SK-N-SH (cell line): ENCODE results near the gene AGMO. TPM values are rescaled to one million over a fixed set of nuclear protein-coding genes. Genes with fewer than 3 reads are reported as not detected.

ENCODE experiments used
- CTCF ChIA-PET: fragments of 300-600, 350-600 bp; formaldehyde crosslinking; extraction: SDS; loops from one replicate; lab custom pipeline; 2021; lab: Yijun Ruan, JAX
- POLR2A ChIA-PET: fragments of 350-600 bp; sonication (Branson Sonifier 250); formaldehyde crosslinking; extraction: SDS; loops from one replicate; lab custom pipeline; 2020; ENCODE audit warnings: antibody characterized with exemption, inconsistent platforms; lab: Yijun Ruan, JAX
- DNase-seq: peaks from one replicate; pipeline ENCODE4 v3.0.0; 2012
- H2AFZ ChIP-seq: fragments of 200-600 bp; sonication (generic); 2 replicates; pipeline ENCODE4 v1.8.1; 2016; ENCODE audit warnings: antibody characterized with exemption, mild to moderate bottlenecking, low read depth
- H3F3A ChIP-seq: fragments of 200-600 bp; sonication (generic); replicated peaks from 2 replicates; pipeline ENCODE3; 2016; ENCODE audit warnings: antibody characterized with exemption, mild to moderate bottlenecking; ENCODE audit not compliant: insufficient read depth
- H3K27ac ChIP-seq, 2 experiments: fragments of 200-500 bp in 1 of 2; fragments of 200-600 bp in 1 of 2; sonication (Bioruptor generic) in 1 of 2; sonication (generic), shearing (Covaris generic) in 1 of 2; 2 replicates each; pipeline versions ENCODE4 v1.5.1 to v1.6.1; 2014 to 2016; ENCODE audit warnings: low read depth in 2 of 2, inconsistent platforms in 1 of 2, low read length in 1 of 2, mild to moderate bottlenecking in 1 of 2, mixed read lengths in 1 of 2
- H3K27me3 ChIP-seq: fragments of 200-600 bp; sonication (generic), shearing (Covaris generic); 2 replicates; pipeline ENCODE4 v1.6.1; 2016; ENCODE audit warnings: mixed run types; ENCODE audit not compliant: insufficient read depth
- H3K36me3 ChIP-seq, 2 experiments: fragments of 200-500 bp in 1 of 2; fragments of 200-600 bp in 1 of 2; sonication (Bioruptor generic) in 1 of 2; sonication (generic) in 1 of 2; replicated peaks in 1 of 2; 2 replicates each; pipeline versions ENCODE3 to v1.5.1; 2014 to 2016; ENCODE audit warnings: low read length in 1 of 2, mild to moderate bottlenecking in 1 of 2; ENCODE audit not compliant: insufficient read depth in 2 of 2, control insufficient read depth in 1 of 2
- H3K4me1 ChIP-seq, 2 experiments: fragments of 200-500 bp in 1 of 2; fragments of 200-600 bp in 1 of 2; sonication (Bioruptor generic) in 1 of 2; sonication (generic), shearing (Covaris generic) in 1 of 2; 2 replicates each; pipeline versions ENCODE4 v1.5.1 to v1.6.1; 2014 to 2016; ENCODE audit warnings: low read depth in 1 of 2, low read length in 1 of 2, mixed run types in 1 of 2; ENCODE audit not compliant: insufficient read depth in 2 of 2, control insufficient read depth in 1 of 2
- H3K4me2 ChIP-seq: fragments of 200-600 bp; sonication (generic), shearing (Covaris generic); 2 replicates; pipeline ENCODE4 v1.6.1; 2017; ENCODE audit warnings: mixed run types
- H3K4me3 ChIP-seq, 2 experiments: fragments of 200-500 bp in 1 of 2; fragments of 200-600 bp in 1 of 2; sonication (Bioruptor generic) in 1 of 2; sonication (generic), shearing (Covaris generic) in 1 of 2; 2 replicates each; pipeline versions ENCODE4 v1.5.1 to v1.8.1; 2014 to 2016; ENCODE audit warnings: low read depth in 2 of 2, inconsistent platforms in 1 of 2, low read length in 1 of 2, mild to moderate bottlenecking in 1 of 2, mixed read lengths in 1 of 2, moderate library complexity in 1 of 2
- H3K79me2 ChIP-seq: fragments of 200-600 bp; sonication (generic); 2 replicates; pipeline ENCODE4 v1.8.1; 2017; ENCODE audit warnings: mild to moderate bottlenecking; ENCODE audit not compliant: insufficient read depth
- H3K9ac ChIP-seq: fragments of 200-600 bp; sonication (generic); 2 replicates; pipeline ENCODE4 v1.6.1; 2017; ENCODE audit warnings: mixed run types
- H3K9me2 ChIP-seq: fragments of 200-600 bp; sonication (generic); 2 replicates; pipeline ENCODE4 v1.6.1; 2017; ENCODE audit warnings: mixed run types
- H3K9me3 ChIP-seq: fragments of 200-600 bp; sonication (generic); 2 replicates; pipeline ENCODE4 v1.6.1; 2017; ENCODE audit warnings: mixed run types, mild to moderate bottlenecking, moderate library complexity
- H4K20me1 ChIP-seq: fragments of 200-600 bp; sonication (generic); 2 replicates; pipeline ENCODE4 v1.6.1; 2017; ENCODE audit warnings: mild to moderate bottlenecking, mixed run types; ENCODE audit not compliant: insufficient read depth
- CHD2 ChIP-seq: fragments of 150-350 bp; IDR thresholded peaks from 2 replicates; pipeline ENCODE4 v1.6.1; 2018; ENCODE audit warnings: low read length; ENCODE audit not compliant: partially characterized antibody
- EP300 ChIP-seq, 2 experiments: IDR thresholded peaks; 2 replicates each; pipeline versions ENCODE4 v1.4.0 to v1.6.1; 2012; ENCODE audit warnings: borderline replicate concordance in 1 of 2, low read depth in 1 of 2, low read length in 1 of 2
- FOSL2 ChIP-seq: IDR thresholded peaks from 2 replicates; pipeline ENCODE4 v1.4.0; 2012; ENCODE audit warnings: low read depth, mild to moderate bottlenecking, moderate library complexity, borderline replicate concordance
- FOXJ3 ChIP-seq: sonication (generic); formaldehyde crosslinking; IDR thresholded peaks from 2 replicates; pipeline ENCODE4 v1.5.1; 2020; ENCODE audit warnings: mild to moderate bottlenecking, missing genetic modification reagents
- GABPA ChIP-seq: IDR thresholded peaks from 2 replicates; pipeline ENCODE4 v1.4.0; 2012; ENCODE audit warnings: low read depth, mild to moderate bottlenecking
- GATA2 ChIP-seq: sonication (generic); formaldehyde crosslinking; IDR thresholded peaks from 2 replicates; pipeline ENCODE4 v1.5.0; 2020; ENCODE audit warnings: mild to moderate bottlenecking, missing genetic modification reagents
- JUND ChIP-seq: IDR thresholded peaks from 2 replicates; pipeline ENCODE4 v1.4.0; 2012
- MAX ChIP-seq: IDR thresholded peaks from 2 replicates; pipeline ENCODE4 v1.4.0; 2012; ENCODE audit warnings: low read depth
- MXI1 ChIP-seq: IDR thresholded peaks from 2 replicates; pipeline ENCODE4 v1.6.1; 2012; ENCODE audit warnings: mild to moderate bottlenecking, low read depth, low read length, improper control_type of control experiment
- NFIC ChIP-seq: IDR thresholded peaks from 2 replicates; pipeline ENCODE4 v1.4.0; 2012; ENCODE audit warnings: borderline replicate concordance
- NRF1 ChIP-seq: IDR thresholded peaks from 2 replicates; pipeline ENCODE4 v1.6.1; 2012; ENCODE audit warnings: low read depth, mild to moderate bottlenecking, low read length
- PBX3 ChIP-seq: IDR thresholded peaks from 2 replicates; pipeline ENCODE4; 2012
- POLR2AphosphoS5 ChIP-seq: IDR thresholded peaks from 2 replicates; pipeline ENCODE4 v1.6.1; 2012; ENCODE audit warnings: low read depth, low read length
- SIN3A ChIP-seq: IDR thresholded peaks from 2 replicates; pipeline ENCODE4 v1.6.1; 2012; ENCODE audit warnings: low read depth, mild to moderate bottlenecking, low read length, moderate library complexity, borderline replicate concordance
- SMC3 ChIP-seq: IDR thresholded peaks from 2 replicates; pipeline ENCODE4 v1.6.1; 2012; ENCODE audit warnings: low read depth, low read length, improper control_type of control experiment
- TEAD4 ChIP-seq: IDR thresholded peaks from 2 replicates; pipeline ENCODE4 v1.4.0; 2012; ENCODE audit warnings: mild to moderate bottlenecking, borderline replicate concordance; ENCODE audit not compliant: insufficient read depth
- USF1 ChIP-seq: IDR thresholded peaks from 2 replicates; pipeline ENCODE4 v1.4.0; 2012; ENCODE audit warnings: low read depth, borderline replicate concordance
- USF2 ChIP-seq: fragments of 150-350 bp; IDR thresholded peaks from 2 replicates; pipeline ENCODE4 v1.6.1; 2017; ENCODE audit warnings: antibody characterized with exemption, low read length, low read depth, borderline replicate concordance
- YY1 ChIP-seq: IDR thresholded peaks from 2 replicates; pipeline ENCODE4 v1.4.0; 2012; ENCODE audit warnings: low read depth, mild to moderate bottlenecking
- WGBS: methylation state at CpG from one replicate; pipeline ENCODE4 v1.1.6; 2017; ENCODE audit warnings: low lambda C conversion rate; 5-methylcytosine and 5-hydroxymethylcytosine counted together
- polyA plus RNA-seq, 3 experiments: library from polyadenylated mRNA; depleted of rRNA; stranded (reverse); fragments of >200 nt; gene quantifications; 2 replicates each; pipeline ENCODE4 v1.2.3, GENCODE V29; 2012

The AGMO gene
- polyA plus RNA-seq, 1 of the 3 experiments (the other 2 are of a cell fraction): 0.05 TPM

- H3K36me3 ChIP-seq: no peaks in the 10 kb centered on the region
- 51% methylated on average over 3 of the region's 3 CpGs for WGBS
- no peak overlapping the region for H3K9ac ChIP-seq
- no peak for DNase-seq
- POLR2A ChIA-PET: no interaction called here
- no peak overlapping the region for H3K4me3 ChIP-seq
- H3K9me2 ChIP-seq: no peaks in the 10 kb centered on the region
- H3K4me2 ChIP-seq: no peak overlapping the region
- H2AFZ ChIP-seq: no peak overlapping the region
- no peak overlapping the region for H3K27ac ChIP-seq
- peaks cover 6% of the 10 kb centered on the region; the same call in 1 of the 2 replicates for H3K27me3 ChIP-seq
- H3K9me3 ChIP-seq: no peaks in the 10 kb centered on the region
- no peaks in the 10 kb centered on the region for H4K20me1 ChIP-seq
- CTCF ChIA-PET: no interaction called here
- no peaks in the 10 kb centered on the region; a peak in 1 of 4 replicates for H3K4me1 ChIP-seq
- TF ChIP-seq JUND (no peak), SMC3 (no peak), SIN3A (no peak), POLR2AphosphoS5 (no peak), NFIC (no peak), PBX3 (no peak), NRF1 (no peak), USF2 (no peak), MAX (no peak), CHD2 (no peak), YY1 (no peak), TEAD4 (no peak), GABPA (no peak), MXI1 (no peak), EP300 (IDR thresholded peaks at IDR 0.05; ENCODE audit: borderline replicate concordance in 1 of 2, low read depth in 1 of 2, low read length in 1 of 2) (no peak), FOSL2 (no peak), GATA2 (CRISPR knock-in tag) (no peak), FOXJ3 (CRISPR knock-in tag) (no peak), USF1 (no peak)
- H3F3A ChIP-seq: peaks cover 4% of the 10 kb centered on the region
- no peaks in the 10 kb centered on the region for H3K79me2 ChIP-seq
Measured at GRCh38 chr7:15567036-15567435, 5.2 kb upstream of the AGMO start.
